PC-9 (cell line): ENCODE data around the gene RGS18. TPM values are rescaled to one million over a fixed set of nuclear protein-coding genes. Genes with fewer than 3 reads are reported as not detected.

Source experiments
- BruUV-seq: library from RNA; stranded (reverse); fragments of 400-500 nt; replicated peaks from 2 replicates; lab custom pipeline; 2021; lab: Mats Ljungman, UMichigan
- CTCF ChIA-PET: fragments of 300-600 bp; sonication (Branson Sonifier 250); formaldehyde crosslinking; loops from one replicate; lab custom pipeline; 2022; ENCODE audit warnings: antibody characterized with exemption; lab: Charles Lee
- POLR2A ChIA-PET: fragments of 300-600 bp; sonication (Branson Sonifier 250); formaldehyde crosslinking; loops from one replicate; lab custom pipeline; 2022; ENCODE audit warnings: antibody characterized with exemption; ENCODE audit not compliant: unreplicated experiment; lab: Charles Lee
- DNase-seq, 2 experiments: peaks; one replicate each; pipeline versions ENCODE4 v3.0.0 to v3.0.0-alpha.2; 2015 to 2022; ENCODE audit warnings: mixed read lengths in 1 of 2
- H2AFZ ChIP-seq: fragments of 200-600 bp; sonication (generic); 2 replicates; pipeline ENCODE4 v1.8.1; 2017; ENCODE audit warnings: antibody characterized with exemption
- H3F3A ChIP-seq: fragments of 200-600 bp; sonication (generic); 2 replicates; pipeline ENCODE4 v1.8.1; 2017; ENCODE audit warnings: antibody characterized with exemption, mild to moderate bottlenecking, low read depth; ENCODE audit not compliant: insufficient read depth
- H3K27ac ChIP-seq: fragments of 200-600 bp; sonication (generic); 2 replicates; pipeline ENCODE4 v1.6.1; 2016; ENCODE audit warnings: mixed run types
- H3K27me3 ChIP-seq: fragments of 200-600 bp; sonication (generic); 2 replicates; pipeline ENCODE4 v1.6.1; 2016; ENCODE audit warnings: low read depth, mixed run types; ENCODE audit not compliant: insufficient read depth
- H3K36me3 ChIP-seq: fragments of 200-600 bp; sonication (generic); 2 replicates; pipeline ENCODE4 v1.6.1; 2016; ENCODE audit warnings: low read depth, mixed run types
- H3K4me1 ChIP-seq: fragments of 200-600 bp; sonication (generic); replicated peaks from 2 replicates; pipeline ENCODE4 v1.6.1; 2016; ENCODE audit warnings: mixed run types; ENCODE audit not compliant: insufficient read depth
- H3K4me2 ChIP-seq: fragments of 200-600 bp; sonication (generic); 2 replicates; pipeline ENCODE4 v1.6.1; 2017; ENCODE audit warnings: mixed run types
- H3K4me3 ChIP-seq: fragments of 200-600 bp; sonication (generic); 2 replicates; pipeline ENCODE4 v1.6.1; 2016; ENCODE audit warnings: mixed run types
- H3K79me2 ChIP-seq: fragments of 200-600 bp; sonication (generic); 2 replicates; pipeline ENCODE4 v1.6.1; 2017; ENCODE audit warnings: low read depth, mixed run types
- H3K9me2 ChIP-seq: fragments of 200-600 bp; sonication (generic); 2 replicates; pipeline ENCODE4 v1.8.1; 2017; ENCODE audit warnings: mild to moderate bottlenecking; ENCODE audit not compliant: insufficient read depth
- H3K9me3 ChIP-seq: fragments of 200-600 bp; sonication (generic); 2 replicates; pipeline ENCODE4 v1.8.1; 2016; ENCODE audit warnings: low read depth; ENCODE audit not compliant: insufficient read depth
- H4K20me1 ChIP-seq: fragments of 200-600 bp; sonication (generic); 2 replicates; pipeline ENCODE4 v1.8.1; 2017; ENCODE audit not compliant: insufficient read depth
- EZH2 ChIP-seq: fragments of 200-600 bp; sonication (generic); IDR thresholded peaks from 2 replicates; pipeline ENCODE4 v1.8.0; 2017; ENCODE audit warnings: antibody characterized with exemption, low read depth
- intact Hi-C: fragments of 100-400 bp; cut with micrococcal nuclease; formaldehyde crosslinking; loops from one replicate; pipeline ENCODE4 v1.10.0; 2022; ENCODE audit not compliant: unreplicated experiment
- total RNA-seq: library from RNA; stranded (reverse); gene quantifications from 2 replicates; pipeline ENCODE4 v1.2.3, GENCODE V29; 2021
- TF ChIP-seq, protein P1 (sequence below): fragments of 200-600 bp; sonication (generic); conservative IDR thresholded peaks from 2 replicates; pipeline ENCODE4 v1.6.1; 2017; ENCODE audit warnings: mixed run types, antibody characterized with exemption, mild to moderate bottlenecking, moderate library complexity

RGS18 gene
- total RNA-seq, 1 experiment from 2014 or later = not detected

- no peak for DNase-seq
- H3K4me1 ChIP-seq = no peaks in the 10 kb centered on the region
- no peak overlapping the region for H3K27ac ChIP-seq
- intact Hi-C loops = no loop called here
- no peaks in the 10 kb centered on the region for H4K20me1 ChIP-seq
- no peaks in the 10 kb centered on the region for H3K36me3 ChIP-seq
- H3K9me2 ChIP-seq = no peaks in the 10 kb centered on the region
- H3K79me2 ChIP-seq = no peaks in the 10 kb centered on the region
- TF ChIP-seq, protein P1, sequence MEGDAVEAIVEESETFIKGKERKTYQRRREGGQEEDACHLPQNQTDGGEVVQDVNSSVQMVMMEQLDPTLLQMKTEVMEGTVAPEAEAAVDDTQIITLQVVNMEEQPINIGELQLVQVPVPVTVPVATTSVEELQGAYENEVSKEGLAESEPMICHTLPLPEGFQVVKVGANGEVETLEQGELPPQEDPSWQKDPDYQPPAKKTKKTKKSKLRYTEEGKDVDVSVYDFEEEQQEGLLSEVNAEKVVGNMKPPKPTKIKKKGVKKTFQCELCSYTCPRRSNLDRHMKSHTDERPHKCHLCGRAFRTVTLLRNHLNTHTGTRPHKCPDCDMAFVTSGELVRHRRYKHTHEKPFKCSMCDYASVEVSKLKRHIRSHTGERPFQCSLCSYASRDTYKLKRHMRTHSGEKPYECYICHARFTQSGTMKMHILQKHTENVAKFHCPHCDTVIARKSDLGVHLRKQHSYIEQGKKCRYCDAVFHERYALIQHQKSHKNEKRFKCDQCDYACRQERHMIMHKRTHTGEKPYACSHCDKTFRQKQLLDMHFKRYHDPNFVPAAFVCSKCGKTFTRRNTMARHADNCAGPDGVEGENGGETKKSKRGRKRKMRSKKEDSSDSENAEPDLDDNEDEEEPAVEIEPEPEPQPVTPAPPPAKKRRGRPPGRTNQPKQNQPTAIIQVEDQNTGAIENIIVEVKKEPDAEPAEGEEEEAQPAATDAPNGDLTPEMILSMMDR = no peak
- TF ChIP-seq EZH2 = no peak
- H3K9me3 ChIP-seq = no peaks in the 10 kb centered on the region
- H3F3A ChIP-seq = no peaks in the 10 kb centered on the region
- H3K4me3 ChIP-seq = no peak overlapping the region
- CTCF ChIA-PET = no interaction called here
- POLR2A ChIA-PET = no interaction called here
- H3K27me3 ChIP-seq = no peaks in the 10 kb centered on the region
- no peak overlapping the region for H2AFZ ChIP-seq
- no TSS peak for BruUV-seq
- H3K4me2 ChIP-seq = no peak overlapping the region
These were observed 39.3 kb upstream of the RGS18 start for GRCh38 chr1:192118881-192119405.

- no TSS peak for BruUV-seq
- no peak overlapping the region for H3K4me3 ChIP-seq
- no peak overlapping the region for H3K4me2 ChIP-seq
- DNase-seq = no peak
- H3F3A ChIP-seq = no peaks in the 10 kb centered on the region
- no peak overlapping the region for H2AFZ ChIP-seq
- H4K20me1 ChIP-seq = no peaks in the 10 kb centered on the region
- no peaks in the 10 kb centered on the region for H3K9me3 ChIP-seq
- no peaks in the 10 kb centered on the region for H3K79me2 ChIP-seq
- POLR2A ChIA-PET = no interaction called here
- no peaks in the 10 kb centered on the region for H3K36me3 ChIP-seq
- H3K4me1 ChIP-seq = no peaks in the 10 kb centered on the region
- TF ChIP-seq EZH2 = no peak
- TF ChIP-seq, protein P1 = no peak
- no peak overlapping the region for H3K27ac ChIP-seq
- H3K9me2 ChIP-seq = no peaks in the 10 kb centered on the region
- CTCF ChIA-PET = no interaction called here
- intact Hi-C loops = no loop called here
- H3K27me3 ChIP-seq = no peaks in the 10 kb centered on the region
These were observed 38.6 kb upstream of the RGS18 start for GRCh38 chr1:192119701-192120100.

GRCh38 chr1:192122668-192123067, 35.6 kb upstream of the RGS18 start:
- no peaks in the 10 kb centered on the region for H3K27me3 ChIP-seq
- no peak overlapping the region for H3K4me2 ChIP-seq
- H3K4me1 ChIP-seq = no peaks in the 10 kb centered on the region
- no peaks in the 10 kb centered on the region for H3K36me3 ChIP-seq
- no peak for TF ChIP-seq EZH2
- TF ChIP-seq, protein P1 = no peak
- CTCF ChIA-PET = no interaction called here
- intact Hi-C loops = no loop called here
- H3K27ac ChIP-seq = no peak overlapping the region
- no peak for DNase-seq
- H3F3A ChIP-seq = no peaks in the 10 kb centered on the region
- no peaks in the 10 kb centered on the region for H4K20me1 ChIP-seq
- H2AFZ ChIP-seq = no peak overlapping the region
- no peak overlapping the region for H3K4me3 ChIP-seq
- no peaks in the 10 kb centered on the region for H3K9me2 ChIP-seq
- no peaks in the 10 kb centered on the region for H3K9me3 ChIP-seq
- H3K79me2 ChIP-seq = no peaks in the 10 kb centered on the region
- POLR2A ChIA-PET = no interaction called here
- BruUV-seq = no TSS peak
